ENCODE data around the gene PLCB1. TPM values are rescaled to one million over a fixed set of nuclear protein-coding genes. Genes with fewer than 3 reads are reported as not detected.

PLCB1 gene
- total RNA-seq, 1 donor: 14.6 TPM

GRCh38 chr20:8874437-8874836 lies 742.4 kb downstream of the PLCB1 start:
- H3K9me3 ChIP-seq (ENCODE audit: low read depth, low read length): no peaks in the 10 kb centered on the region
- no peaks in the 10 kb centered on the region for H3K27me3 ChIP-seq (ENCODE audit: insufficient read depth, low read length)
- H3K4me3 ChIP-seq (ENCODE audit: low read length): no peak overlapping the region
- no peaks in the 10 kb centered on the region for H3K4me1 ChIP-seq (ENCODE audit: insufficient read depth, low read length)

GRCh38 chr20:8875586-8875985 lies 743.5 kb downstream of the PLCB1 start:
- Histone ChIP-seq H3K27me3 (ENCODE audit: insufficient read depth, low read length) (no peaks in the 10 kb centered on the region), H3K4me3 (ENCODE audit: low read length) (no peak overlapping the region), H3K4me1 (ENCODE audit: insufficient read depth, low read length) (no peaks in the 10 kb centered on the region), H3K9me3 (ENCODE audit: low read depth, low read length) (no peaks in the 10 kb centered on the region)

GRCh38 chr20:8876366-8876765 lies 744.3 kb downstream of the PLCB1 start:
- Histone ChIP-seq H3K27me3 (ENCODE audit: insufficient read depth, low read length) (no peaks in the 10 kb centered on the region), H3K9me3 (ENCODE audit: low read depth, low read length) (no peaks in the 10 kb centered on the region), H3K4me1 (ENCODE audit: insufficient read depth, low read length) (no peaks in the 10 kb centered on the region), H3K4me3 (ENCODE audit: low read length) (no peak overlapping the region)

- no peaks in the 10 kb centered on the region for H3K4me1 ChIP-seq (ENCODE audit: insufficient read depth, low read length)
- H3K27me3 ChIP-seq (ENCODE audit: insufficient read depth, low read length): no peaks in the 10 kb centered on the region
- no peaks in the 10 kb centered on the region for H3K9me3 ChIP-seq (ENCODE audit: low read depth, low read length)
- H3K4me3 ChIP-seq (ENCODE audit: low read length): no peak overlapping the region
Observed at GRCh38 chr20:8877294-8877693, 745.2 kb downstream of the PLCB1 start.

GRCh38 chr20:8879669-8880068 lies 747.6 kb downstream of the PLCB1 start:
- Histone ChIP-seq H3K4me3 (ENCODE audit: low read length) (no peak overlapping the region), H3K4me1 (ENCODE audit: insufficient read depth, low read length) (no peaks in the 10 kb centered on the region), H3K27me3 (ENCODE audit: insufficient read depth, low read length) (no peaks in the 10 kb centered on the region), H3K9me3 (ENCODE audit: low read depth, low read length) (no peaks in the 10 kb centered on the region)

GRCh38 chr20:8880085-8880853 lies 748.2 kb downstream of the PLCB1 start:
- no peaks in the 10 kb centered on the region for H3K27me3 ChIP-seq (ENCODE audit: insufficient read depth, low read length)
- no peaks in the 10 kb centered on the region for H3K9me3 ChIP-seq (ENCODE audit: low read depth, low read length)
- no peak overlapping the region for H3K4me3 ChIP-seq (ENCODE audit: low read length)
- no peaks in the 10 kb centered on the region for H3K4me1 ChIP-seq (ENCODE audit: insufficient read depth, low read length)

- peaks cover 13% of the 10 kb centered on the region for H3K9me3 ChIP-seq (ENCODE audit: low read depth, low read length)
- no peak overlapping the region for H3K4me3 ChIP-seq (ENCODE audit: low read length)
- no peaks in the 10 kb centered on the region for H3K27me3 ChIP-seq (ENCODE audit: insufficient read depth, low read length)
- no peaks in the 10 kb centered on the region for H3K4me1 ChIP-seq (ENCODE audit: insufficient read depth, low read length)
Observed at GRCh38 chr20:8891039-8891438, 759.0 kb downstream of the PLCB1 start.

GRCh38 chr20:8895472-8895871 lies 763.4 kb downstream of the PLCB1 start:
- no peaks in the 10 kb centered on the region for H3K27me3 ChIP-seq (ENCODE audit: insufficient read depth, low read length)
- H3K9me3 ChIP-seq (ENCODE audit: low read depth, low read length): peaks cover 18% of the 10 kb centered on the region
- no peaks in the 10 kb centered on the region for H3K4me1 ChIP-seq (ENCODE audit: insufficient read depth, low read length)
- H3K4me3 ChIP-seq (ENCODE audit: low read length): no peak overlapping the region

GRCh38 chr20:8898823-8899222 lies 766.8 kb downstream of the PLCB1 start:
- no peak overlapping the region for H3K4me3 ChIP-seq (ENCODE audit: low read length)
- H3K27me3 ChIP-seq (ENCODE audit: insufficient read depth, low read length): no peaks in the 10 kb centered on the region
- H3K4me1 ChIP-seq (ENCODE audit: insufficient read depth, low read length): no peaks in the 10 kb centered on the region
- H3K9me3 ChIP-seq (ENCODE audit: low read depth, low read length): peaks cover 18% of the 10 kb centered on the region

GRCh38 chr20:8901237-8902025 lies 769.4 kb downstream of the PLCB1 start:
- Histone ChIP-seq H3K27me3 (ENCODE audit: insufficient read depth, low read length) (no peaks in the 10 kb centered on the region), H3K9me3 (ENCODE audit: low read depth, low read length) (peaks cover under 1% of the 10 kb centered on the region), H3K4me1 (ENCODE audit: insufficient read depth, low read length) (no peaks in the 10 kb centered on the region), H3K4me3 (ENCODE audit: low read length) (no peak overlapping the region)

- Histone ChIP-seq H3K4me3 (ENCODE audit: low read length) (no peak overlapping the region), H3K9me3 (ENCODE audit: low read depth, low read length) (no peaks in the 10 kb centered on the region), H3K4me1 (ENCODE audit: insufficient read depth, low read length) (no peaks in the 10 kb centered on the region), H3K27me3 (ENCODE audit: insufficient read depth, low read length) (no peaks in the 10 kb centered on the region)
Observed at GRCh38 chr20:8903655-8904605, 771.9 kb downstream of the PLCB1 start.

- no peak overlapping the region for H3K4me3 ChIP-seq (ENCODE audit: low read length)
- no peaks in the 10 kb centered on the region for H3K9me3 ChIP-seq (ENCODE audit: low read depth, low read length)
- no peaks in the 10 kb centered on the region for H3K4me1 ChIP-seq (ENCODE audit: insufficient read depth, low read length)
- no peaks in the 10 kb centered on the region for H3K27me3 ChIP-seq (ENCODE audit: insufficient read depth, low read length)
Observed at GRCh38 chr20:8909596-8909995, 777.5 kb downstream of the PLCB1 start.

GRCh38 chr20:8912096-8912495 lies 780.0 kb downstream of the PLCB1 start:
- no peaks in the 10 kb centered on the region for H3K9me3 ChIP-seq (ENCODE audit: low read depth, low read length)
- no peaks in the 10 kb centered on the region for H3K4me1 ChIP-seq (ENCODE audit: insufficient read depth, low read length)
- no peaks in the 10 kb centered on the region for H3K27me3 ChIP-seq (ENCODE audit: insufficient read depth, low read length)
- no peak overlapping the region for H3K4me3 ChIP-seq (ENCODE audit: low read length)

GRCh38 chr20:8912731-8913130 lies 780.7 kb downstream of the PLCB1 start:
- Histone ChIP-seq H3K4me3 (ENCODE audit: low read length) (no peak overlapping the region), H3K4me1 (ENCODE audit: insufficient read depth, low read length) (no peaks in the 10 kb centered on the region), H3K27me3 (ENCODE audit: insufficient read depth, low read length) (no peaks in the 10 kb centered on the region), H3K9me3 (ENCODE audit: low read depth, low read length) (no peaks in the 10 kb centered on the region)

- Histone ChIP-seq H3K27me3 (ENCODE audit: insufficient read depth, low read length) (no peaks in the 10 kb centered on the region), H3K4me1 (ENCODE audit: insufficient read depth, low read length) (no peaks in the 10 kb centered on the region), H3K4me3 (ENCODE audit: low read length) (no peak overlapping the region), H3K9me3 (ENCODE audit: low read depth, low read length) (no peaks in the 10 kb centered on the region)
Observed at GRCh38 chr20:8913456-8913855, 781.4 kb downstream of the PLCB1 start.

Data from mononuclear cell (primary cell).